Dendritic cell treated with granulocyte-macrophage colony-stimulating factor and Interleukin-4, amounts not matched to agents 40 ng/mL and 50 ng/mL, for 4 days (primary cell): Measurements from ENCODE around the gene ARL4A.

ENCODE experiments used
- H3K27ac Mint-ChIP-seq: one replicate; pipeline ENCODE4 v1.8.0; 2022; ENCODE audit warnings: mild to moderate bottlenecking, mixed read lengths
- H3K27me3 Mint-ChIP-seq: one replicate; pipeline ENCODE4 v1.8.0; 2022; ENCODE audit warnings: mild to moderate bottlenecking, mixed read lengths
- H3K36me3 Mint-ChIP-seq: one replicate; pipeline ENCODE4 v1.8.0; 2022; ENCODE audit warnings: low read depth, mixed read lengths
- H3K4me1 Mint-ChIP-seq: one replicate; pipeline ENCODE4 v1.8.0; 2022; ENCODE audit warnings: low read depth, mixed read lengths
- H3K4me3 Mint-ChIP-seq: one replicate; pipeline ENCODE4 v1.8.0; 2022; ENCODE audit warnings: mild to moderate bottlenecking, moderate library complexity, mixed read lengths
- H3K9me3 Mint-ChIP-seq: one replicate; pipeline ENCODE4 v1.8.0; 2022; ENCODE audit warnings: mixed read lengths
- intact Hi-C: fragments of 100-400 bp; cut with micrococcal nuclease; formaldehyde crosslinking; loops from one replicate; pipeline ENCODE4 v1.15.0; 2022

The ARL4A gene

GRCh38 chr7:12719141-12719919 lies 31.9 kb downstream of the ARL4A start:
- H3K27ac Mint-ChIP-seq, result peak overlapping the region; percentile 44
- peaks cover 72% of the 10 kb centered on the region for H3K4me1 Mint-ChIP-seq
- intact Hi-C loops, result no loop called here
- H3K9me3 Mint-ChIP-seq, result no peaks in the 10 kb centered on the region
- no peaks in the 10 kb centered on the region for H3K36me3 Mint-ChIP-seq
- no peak overlapping the region for H3K4me3 Mint-ChIP-seq
- no peaks in the 10 kb centered on the region for H3K27me3 Mint-ChIP-seq

- intact Hi-C loops, result no loop called here
- Mint-ChIP-seq H3K36me3 (no peaks in the 10 kb centered on the region), H3K9me3 (no peaks in the 10 kb centered on the region), H3K27me3 (no peaks in the 10 kb centered on the region), H3K4me3 (no peak overlapping the region), H3K4me1 (peaks cover 70% of the 10 kb centered on the region), H3K27ac (peak overlapping the region; percentile 44)
Observed at GRCh38 chr7:12719981-12720865, 32.8 kb downstream of the ARL4A start.

- intact Hi-C loops, result no loop called here
- H3K27ac Mint-ChIP-seq, result peak overlapping the region; percentile 79
- no peaks in the 10 kb centered on the region for H3K27me3 Mint-ChIP-seq
- H3K4me3 Mint-ChIP-seq, result no peak overlapping the region
- no peaks in the 10 kb centered on the region for H3K36me3 Mint-ChIP-seq
- H3K4me1 Mint-ChIP-seq, result peaks cover 59% of the 10 kb centered on the region
- no peaks in the 10 kb centered on the region for H3K9me3 Mint-ChIP-seq
Observed at GRCh38 chr7:12721286-12721830, 33.9 kb downstream of the ARL4A start.

- H3K27me3 Mint-ChIP-seq, result no peaks in the 10 kb centered on the region
- intact Hi-C loops, result no loop called here
- no peaks in the 10 kb centered on the region for H3K9me3 Mint-ChIP-seq
- H3K36me3 Mint-ChIP-seq, result no peaks in the 10 kb centered on the region
- no peak overlapping the region for H3K4me3 Mint-ChIP-seq
- peak overlapping the region; percentile 79 for H3K27ac Mint-ChIP-seq
- peaks cover 52% of the 10 kb centered on the region for H3K4me1 Mint-ChIP-seq
Observed at GRCh38 chr7:12722136-12722535, 34.7 kb downstream of the ARL4A start.

- Mint-ChIP-seq H3K9me3 (no peaks in the 10 kb centered on the region), H3K4me1 (peaks cover 46% of the 10 kb centered on the region), H3K4me3 (no peak overlapping the region), H3K27ac (peak overlapping the region; percentile 79), H3K36me3 (no peaks in the 10 kb centered on the region), H3K27me3 (no peaks in the 10 kb centered on the region)
- intact Hi-C loops, result no loop called here
Observed at GRCh38 chr7:12722636-12723605, 35.5 kb downstream of the ARL4A start.

GRCh38 chr7:12725575-12726316 lies 38.3 kb downstream of the ARL4A start:
- no peak overlapping the region for H3K4me3 Mint-ChIP-seq
- H3K9me3 Mint-ChIP-seq, result no peaks in the 10 kb centered on the region
- H3K27ac Mint-ChIP-seq, result peak overlapping the region; percentile 3
- intact Hi-C loops, result no loop called here
- H3K4me1 Mint-ChIP-seq, result peaks cover 45% of the 10 kb centered on the region
- H3K27me3 Mint-ChIP-seq, result no peaks in the 10 kb centered on the region
- H3K36me3 Mint-ChIP-seq, result no peaks in the 10 kb centered on the region

GRCh38 chr7:12726908-12727307 lies 39.5 kb downstream of the ARL4A start:
- Mint-ChIP-seq H3K4me3 (no peak overlapping the region), H3K27me3 (no peaks in the 10 kb centered on the region), H3K27ac (no peak overlapping the region), H3K4me1 (peaks cover 42% of the 10 kb centered on the region), H3K36me3 (no peaks in the 10 kb centered on the region), H3K9me3 (no peaks in the 10 kb centered on the region)
- intact Hi-C loops, result no loop called here

GRCh38 chr7:12727455-12728191 lies 40.2 kb downstream of the ARL4A start:
- intact Hi-C loops, result no loop called here
- no peaks in the 10 kb centered on the region for H3K27me3 Mint-ChIP-seq
- H3K4me3 Mint-ChIP-seq, result no peak overlapping the region
- no peaks in the 10 kb centered on the region for H3K9me3 Mint-ChIP-seq
- H3K27ac Mint-ChIP-seq, result no peak overlapping the region
- peaks cover 35% of the 10 kb centered on the region for H3K4me1 Mint-ChIP-seq
- H3K36me3 Mint-ChIP-seq, result no peaks in the 10 kb centered on the region

GRCh38 chr7:12728192-12728538 lies 40.7 kb downstream of the ARL4A start:
- Mint-ChIP-seq H3K27ac (no peak overlapping the region), H3K4me1 (peaks cover 29% of the 10 kb centered on the region), H3K9me3 (no peaks in the 10 kb centered on the region), H3K4me3 (no peak overlapping the region), H3K36me3 (no peaks in the 10 kb centered on the region), H3K27me3 (no peaks in the 10 kb centered on the region)
- intact Hi-C loops, result no loop called here

GRCh38 chr7:12729112-12729511 lies 41.7 kb downstream of the ARL4A start:
- Mint-ChIP-seq H3K4me1 (peaks cover 26% of the 10 kb centered on the region), H3K36me3 (no peaks in the 10 kb centered on the region), H3K4me3 (no peak overlapping the region), H3K27ac (peak overlapping the region; percentile 52), H3K27me3 (no peaks in the 10 kb centered on the region), H3K9me3 (no peaks in the 10 kb centered on the region)
- intact Hi-C loops, result no loop called here

- H3K4me3 Mint-ChIP-seq, result no peak overlapping the region
- no peaks in the 10 kb centered on the region for H3K36me3 Mint-ChIP-seq
- no peaks in the 10 kb centered on the region for H3K9me3 Mint-ChIP-seq
- H3K27me3 Mint-ChIP-seq, result no peaks in the 10 kb centered on the region
- no peak overlapping the region for H3K27ac Mint-ChIP-seq
- peaks cover 26% of the 10 kb centered on the region for H3K4me1 Mint-ChIP-seq
- intact Hi-C loops, result no loop called here
Observed at GRCh38 chr7:12730523-12730922, 43.1 kb downstream of the ARL4A start.

GRCh38 chr7:12731214-12731656 lies 43.8 kb downstream of the ARL4A start:
- Mint-ChIP-seq H3K9me3 (no peaks in the 10 kb centered on the region), H3K36me3 (no peaks in the 10 kb centered on the region), H3K27me3 (no peaks in the 10 kb centered on the region), H3K27ac (peak overlapping the region; percentile 57), H3K4me1 (peaks cover 26% of the 10 kb centered on the region), H3K4me3 (no peak overlapping the region)
- intact Hi-C loops, result no loop called here
